Stimulated activated naive CD8-positive, alpha-beta T cell treated with anti-CD3 and anti-CD28 coated beads, Interleukin-15, Interleukin-2, amounts not matched to agents 100 U/mL and 50 U/mL, for 24 hours (primary cell): ENCODE data around the gene IFRD2.

Experiments used
- ATAC-seq: fragments of 150-1000 bp; cut with Tn5 transposase; one replicate; pipeline ENCODE4 v1.10.0; 2021
- DNase-seq: peaks from one replicate; pipeline ENCODE4 v3.0.0; 2021

The IFRD2 gene

GRCh38 chr3:50302095-50303012 lies 10.1 kb upstream of the IFRD2 start:
- no peak for DNase-seq
- ATAC-seq: no peak

GRCh38 chr3:50300681-50301254 lies 8.5 kb upstream of the IFRD2 start:
- DNase-seq (no peak), ATAC-seq (no peak)

- no peak for ATAC-seq
These were observed 7.9 kb upstream of the IFRD2 start for GRCh38 chr3:50299929-50300680.

GRCh38 chr3:50299638-50299928 lies 7.4 kb upstream of the IFRD2 start:
- DNase-seq (no peak), ATAC-seq (no peak)

More at GRCh38 chr3:50299929-50300680, 7.9 kb upstream of the IFRD2 start:
- no peak for DNase-seq

- peak; percentile 99 for DNase-seq
- peak; percentile 87 for ATAC-seq
These were observed 6.8 kb upstream of the IFRD2 start, which contains the start of the genes HYAL3 and NAA80 for GRCh38 chr3:50298836-50299637. Gene HYAL3, minus strand, starts transcription at chr3:50299405. Its CDS starts 3,803 bp downstream, at chr3:50295602. Gene NAA80, minus strand, starts transcription at chr3:50299405. Its CDS starts 1,942 bp downstream, at chr3:50297463.

GRCh38 chr3:50297896-50298725 lies 5.9 kb upstream of the IFRD2 start:
- DNase-seq (no peak), ATAC-seq (no peak)

- no peak for DNase-seq
- ATAC-seq: no peak
These were observed 5.2 kb upstream of the IFRD2 start for GRCh38 chr3:50297384-50297775.

GRCh38 chr3:50296721-50297383 lies 4.6 kb upstream of the IFRD2 start:
- ATAC-seq: no peak
- DNase-seq: no peak

- DNase-seq (no peak), ATAC-seq (no peak)
These were observed 3.6 kb upstream of the IFRD2 start for GRCh38 chr3:50295553-50296431.

- ATAC-seq (no peak), DNase-seq (no peak)
These were observed 2.5 kb upstream of the IFRD2 start for GRCh38 chr3:50294492-50295403.

GRCh38 chr3:50294089-50294488 lies 1.9 kb upstream of the IFRD2 start:
- no peak for ATAC-seq
- no peak for DNase-seq

- ATAC-seq: no peak
- no peak for DNase-seq
These were observed 1.0 kb upstream of the IFRD2 start for GRCh38 chr3:50293079-50293801.

GRCh38 chr3:50290161-50290641 lies 2.0 kb downstream of the IFRD2 start:
- DNase-seq: no peak
- no peak for ATAC-seq

GRCh38 chr3:50289130-50289529 lies 3.1 kb downstream of the IFRD2 start:
- DNase-seq (no peak), ATAC-seq (no peak)

GRCh38 chr3:50288387-50289007 lies 3.7 kb downstream of the IFRD2 start:
- no peak for ATAC-seq
- DNase-seq: no peak

- DNase-seq: no peak
- no peak for ATAC-seq
These were observed 5.0 kb downstream of the IFRD2 start for GRCh38 chr3:50287262-50287661.
